OCI-LY7 (cell line): Measurements from ENCODE around the gene ZMIZ1.

Experiments used
- CTCF ChIP-seq: fragments of 200-600 bp; sonication (generic); conservative IDR thresholded peaks from 2 replicates; pipeline ENCODE4 v1.5.1; 2014; ENCODE audit warnings: mild to moderate bottlenecking, antibody characterized with exemption, low read length, moderate library complexity, mixed read lengths
- EZH2phosphoT487 ChIP-seq: fragments of 200-600 bp; sonication (generic); IDR thresholded peaks from 2 replicates; pipeline ENCODE4 v1.6.1; 2018; ENCODE audit warnings: low read depth, borderline replicate concordance, mild to moderate bottlenecking, mixed run types, antibody characterized with exemption, low read length, moderate library complexity, mixed read lengths

GRCh38 chr10:79088613-79089355 lies 20.0 kb downstream of the ZMIZ1 start:
- TF ChIP-seq CTCF: no peak
- no peak for TF ChIP-seq EZH2phosphoT487
